DLD1 (cell line): ENCODE measurements around the gene MYL9.
"Not testable (repeated sequence)": the region's sequence is repeated elsewhere in the genome, so short reads cannot be mapped to it uniquely, and the experiment has no call there.

Experiments
- in situ Hi-C: cut with HindIII; loops from 2 replicates; pipeline ENCODE4 v1.10.0; 2017; ENCODE audit warnings: low sequenced_read_pairs

The MYL9 gene

GRCh38 chr20:36548704-36549627 is 7.6 kb downstream of the MYL9 start:
- in situ Hi-C loops = no loop called here

- in situ Hi-C loops = no loop called here
These were observed 8.3 kb downstream of the MYL9 start for GRCh38 chr20:36549628-36549941.

GRCh38 chr20:36549942-36550789 is 8.8 kb downstream of the MYL9 start:
- in situ Hi-C loops = no loop called here

GRCh38 chr20:36550790-36551299 is 9.5 kb downstream of the MYL9 start:
- in situ Hi-C loops = no loop called here

- in situ Hi-C loops = no loop called here
These were observed 13.9 kb downstream of the MYL9 start for GRCh38 chr20:36555248-36555647.

GRCh38 chr20:36562724-36563123 is 21.4 kb downstream of the MYL9 start:
- in situ Hi-C loops = no loop called here

GRCh38 chr20:36563374-36563773 is 22.1 kb downstream of the MYL9 start:
- in situ Hi-C loops = no loop called here

- in situ Hi-C loops = not testable (repeated sequence)
These were observed 22.9 kb downstream of the MYL9 start for GRCh38 chr20:36564078-36564725.

GRCh38 chr20:36564726-36565121 is 23.4 kb downstream of the MYL9 start:
- in situ Hi-C loops = not testable (repeated sequence)

GRCh38 chr20:36565520-36565919 is 24.2 kb downstream of the MYL9 start:
- in situ Hi-C loops = no loop called here

GRCh38 chr20:36569847-36570429 is 28.6 kb downstream of the MYL9 start:
- in situ Hi-C loops = no loop called here

- in situ Hi-C loops = no loop called here
These were observed 30.5 kb downstream of the MYL9 start for GRCh38 chr20:36571564-36572504.

- in situ Hi-C loops = no loop called here
These were observed 31.4 kb downstream of the MYL9 start for GRCh38 chr20:36572701-36573102.

GRCh38 chr20:36573103-36573797 is 31.9 kb downstream of the MYL9 start, which contains the start of gene TGIF2:
TGIF2 (plus strand) TSS chr20:36573597; CDS start chr20:36578775, 5,178 bp downstream.
- in situ Hi-C loops = no loop called here

- in situ Hi-C loops = no loop called here
These were observed 32.6 kb downstream of the MYL9 start for GRCh38 chr20:36573798-36574365.

- in situ Hi-C loops = no loop called here
These were observed 33.2 kb downstream of the MYL9 start for GRCh38 chr20:36574366-36575135.

- in situ Hi-C loops = no loop called here
These were observed 34.7 kb downstream of the MYL9 start for GRCh38 chr20:36576081-36576445.
